Right hindlimb (tissue), 1 donor: ENCODE results near the gene NUDT21.

Experiments
- DNase-seq: peaks from one replicate; pipeline ENCODE4 v3.0.0-alpha.2; 2018

Gene NUDT21

DNA sequence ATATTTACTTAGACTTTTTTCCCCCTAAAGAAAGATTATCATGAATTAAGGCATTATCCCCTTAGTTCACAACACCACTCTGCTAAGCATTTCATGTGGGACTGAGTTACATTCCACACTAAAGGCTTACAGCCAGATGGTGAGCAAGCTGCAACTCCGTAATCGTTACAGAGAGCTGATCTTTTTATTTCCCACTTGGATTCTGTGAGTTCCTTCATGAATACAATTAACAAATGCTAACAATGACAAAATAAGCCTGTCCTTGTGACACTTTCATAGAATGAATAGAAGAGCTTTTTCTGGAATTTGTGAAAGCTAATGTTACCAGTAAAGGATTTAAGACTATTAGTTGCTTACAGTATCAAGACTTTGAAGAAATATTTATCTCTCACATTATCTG is 9.0 kb upstream of the NUDT21 start:
- DNase-seq = no peak

DNA sequence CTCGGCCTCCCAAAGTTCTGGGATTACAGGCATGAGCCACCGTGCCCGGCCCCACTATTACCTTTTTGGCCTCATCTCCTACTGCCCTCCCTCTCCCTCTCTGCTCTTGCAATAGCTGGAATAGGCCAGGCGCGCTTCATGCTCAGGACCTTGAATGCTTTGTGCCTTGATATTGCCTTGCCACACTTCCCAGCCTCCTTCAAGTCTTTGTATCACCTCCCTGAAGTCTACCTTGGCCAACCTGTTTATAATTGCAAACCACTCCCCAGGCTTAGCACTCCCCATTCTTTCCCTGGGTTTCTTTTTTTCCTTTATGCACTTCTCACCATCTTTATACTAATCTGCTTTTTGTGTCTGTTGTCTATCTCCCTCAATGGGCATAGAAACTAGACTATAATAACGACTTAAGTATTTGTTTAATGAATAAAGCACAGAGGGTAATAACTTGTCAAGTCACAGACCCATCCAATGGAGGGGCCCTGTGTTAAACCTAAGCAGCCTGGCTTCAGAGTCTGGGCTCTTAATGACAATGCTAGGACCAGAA is 6.9 kb upstream of the NUDT21 start:
- DNase-seq = no peak

DNA sequence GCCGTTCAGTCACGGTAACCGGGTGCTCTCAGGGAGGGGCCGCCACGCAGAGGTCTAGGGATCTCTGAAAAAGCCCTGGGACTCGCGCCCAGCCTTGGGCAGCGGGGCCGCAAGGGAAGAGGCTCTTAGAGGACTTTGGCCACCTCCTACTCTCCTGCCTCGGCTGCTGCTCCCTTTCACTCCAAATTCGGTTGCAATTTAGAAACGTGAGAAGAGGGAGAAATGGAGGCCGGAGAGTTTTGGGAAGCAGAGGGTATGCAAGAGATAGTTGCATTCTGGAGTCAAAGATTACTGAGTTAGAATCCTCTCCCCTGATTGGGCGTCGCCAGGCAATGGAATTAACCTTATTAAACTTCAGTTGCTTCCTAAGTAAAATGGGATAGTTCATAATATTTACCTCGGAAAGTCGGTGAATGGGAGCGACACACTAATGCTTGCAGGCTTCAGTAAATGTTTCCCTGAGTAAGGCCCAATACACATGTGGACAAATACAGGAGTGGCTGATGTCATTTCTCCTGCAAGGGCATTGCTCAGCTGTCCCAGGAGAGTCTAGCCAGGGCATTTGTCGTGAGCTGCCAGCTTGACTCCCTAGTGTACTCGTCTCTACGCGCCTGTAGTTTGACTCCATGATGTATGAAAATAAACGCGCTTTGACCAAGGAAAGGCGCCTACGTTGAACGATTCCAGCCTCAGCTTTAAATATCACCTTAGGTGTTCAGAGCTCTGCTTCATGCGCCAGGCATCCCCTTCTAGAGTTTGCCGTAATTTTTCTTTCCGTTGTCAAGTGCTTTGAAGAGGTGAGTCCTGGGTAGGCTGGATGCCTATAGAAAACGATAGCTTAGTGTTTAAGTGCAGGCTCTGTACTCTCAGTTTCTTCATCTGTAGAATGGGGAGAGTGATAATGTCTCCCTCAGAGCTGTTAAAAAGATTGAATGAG is 889 bp upstream of the NUDT21 start:
- peak; percentile 21 for DNase-seq

DNA sequence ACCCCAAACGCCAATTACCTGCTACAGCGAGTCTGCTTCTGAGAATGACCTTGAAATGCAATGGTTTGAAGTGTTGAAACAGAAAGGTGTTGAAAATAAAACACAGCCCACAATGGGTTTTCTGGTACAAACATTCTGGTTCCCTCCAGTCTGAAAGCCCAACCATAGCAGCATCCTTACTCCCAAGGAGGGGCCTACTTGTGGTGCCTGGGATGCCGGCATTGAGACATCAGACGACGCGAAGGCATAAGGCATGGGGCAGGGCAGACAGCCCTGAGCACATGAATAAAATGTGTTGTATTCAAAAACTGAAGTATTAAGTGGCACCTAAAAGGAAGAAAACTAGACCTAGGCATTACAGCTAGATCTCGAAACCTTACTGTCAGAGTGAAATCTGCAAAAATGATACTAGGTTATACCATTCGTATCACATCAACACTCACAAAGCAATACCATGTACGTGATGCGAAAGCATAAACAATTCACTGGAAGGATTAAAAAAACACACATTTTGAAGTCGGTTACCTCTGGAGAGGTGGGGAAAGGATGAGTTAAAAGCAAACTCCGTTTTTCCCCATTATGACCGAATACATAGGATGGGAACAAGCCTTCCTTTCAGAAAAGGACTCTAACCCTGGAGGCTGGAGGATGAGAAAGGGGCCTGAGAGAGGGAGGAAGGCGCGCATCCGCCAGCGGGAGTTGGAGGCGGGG is 702 bp downstream of the NUDT21 start:
- no peak for DNase-seq

DNA sequence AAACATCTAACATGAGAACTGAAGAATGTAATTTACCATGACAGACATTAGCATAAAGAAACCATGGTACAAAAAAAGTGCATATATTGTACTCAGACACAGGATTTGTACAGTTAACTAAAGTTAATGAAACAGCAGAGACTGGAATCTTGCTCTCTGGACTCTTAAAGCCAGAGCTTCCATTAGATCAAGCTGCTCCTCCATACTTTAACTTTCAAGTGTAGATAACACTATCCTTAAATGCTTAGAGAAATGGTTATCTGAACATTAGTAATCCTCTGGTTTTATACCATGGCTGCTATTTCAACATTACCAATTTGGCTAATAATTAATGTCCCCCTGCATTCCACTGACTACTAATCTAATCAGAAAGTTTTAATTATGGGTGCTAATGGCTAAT is 3.1 kb downstream of the NUDT21 start:
- DNase-seq = no peak

DNA sequence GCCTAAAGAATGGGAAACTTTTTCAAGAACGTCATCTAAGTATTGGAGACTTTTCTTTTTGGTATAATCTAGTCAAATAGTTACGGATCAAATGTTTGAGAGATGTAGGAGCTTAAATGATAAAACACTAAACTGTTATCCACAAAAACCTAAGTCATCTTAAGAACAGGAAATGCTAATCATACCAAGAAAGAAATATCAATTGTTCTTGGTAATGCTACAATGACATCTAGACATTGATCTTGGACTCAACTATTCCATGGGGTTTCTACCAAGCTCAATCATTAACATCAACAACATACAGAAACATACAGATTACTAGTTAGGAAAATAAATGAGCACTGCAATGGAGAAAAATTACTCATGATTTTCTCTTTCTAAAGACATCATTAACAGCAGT is 3.8 kb downstream of the NUDT21 start:
- DNase-seq = no peak

DNA sequence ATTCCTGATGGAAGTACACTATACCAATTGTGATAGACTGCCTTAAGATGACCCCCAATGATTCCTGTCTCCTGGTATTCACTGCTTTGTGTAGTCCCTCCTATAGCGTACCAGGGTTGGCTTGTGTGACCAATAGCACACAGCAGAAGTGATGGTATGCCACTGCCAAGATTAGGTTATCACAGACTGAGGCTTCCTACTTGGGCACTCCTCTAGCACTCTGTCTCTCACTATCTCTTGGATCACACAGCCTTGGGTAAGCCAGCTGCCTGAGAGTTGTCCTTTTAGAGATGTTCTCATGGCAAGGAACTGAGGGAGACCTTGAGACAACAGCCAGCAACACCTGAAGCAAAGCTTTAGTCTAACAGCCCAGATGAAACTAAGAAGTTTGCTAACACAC is 13.1 kb downstream of the NUDT21 start:
- no peak for DNase-seq

DNA sequence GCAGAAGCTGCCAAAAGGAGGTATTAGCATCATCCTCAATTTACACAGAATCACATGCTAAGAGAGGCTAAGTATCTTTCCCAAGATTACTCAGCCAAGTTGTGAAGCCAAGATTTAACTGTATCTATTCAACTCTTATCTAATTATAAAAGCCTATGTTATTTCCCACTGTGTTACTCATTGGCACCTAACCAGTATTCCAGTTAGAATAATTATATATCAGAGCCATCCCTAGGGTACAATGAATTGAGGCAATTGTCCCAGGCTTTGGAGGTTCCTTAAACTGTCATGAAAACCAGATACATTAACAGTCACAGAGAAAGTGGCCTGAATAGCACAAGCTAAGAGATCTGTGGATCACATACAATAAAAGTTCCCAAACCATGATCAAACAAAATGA is 14.9 kb downstream of the NUDT21 start:
- DNase-seq = no peak

DNA sequence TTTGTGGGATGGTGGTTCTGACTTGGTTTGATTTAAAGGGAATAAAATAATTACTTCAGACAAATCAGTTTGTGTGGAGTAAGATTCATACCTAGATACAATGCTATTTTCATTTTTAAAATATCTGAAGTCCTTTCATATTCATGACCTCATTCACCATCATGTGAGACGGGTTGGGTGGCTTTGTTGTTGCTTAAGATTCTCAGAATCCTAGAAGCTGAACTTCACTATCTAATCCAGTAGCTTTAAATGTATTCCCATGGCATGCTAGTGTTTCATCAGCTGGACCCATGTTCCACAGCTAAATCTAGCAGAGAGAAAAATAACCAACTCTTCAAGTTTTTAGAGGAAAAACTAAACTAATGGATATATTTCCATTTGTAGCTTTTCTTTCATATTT is 23.0 kb downstream of the NUDT21 start:
- DNase-seq = no peak

DNA sequence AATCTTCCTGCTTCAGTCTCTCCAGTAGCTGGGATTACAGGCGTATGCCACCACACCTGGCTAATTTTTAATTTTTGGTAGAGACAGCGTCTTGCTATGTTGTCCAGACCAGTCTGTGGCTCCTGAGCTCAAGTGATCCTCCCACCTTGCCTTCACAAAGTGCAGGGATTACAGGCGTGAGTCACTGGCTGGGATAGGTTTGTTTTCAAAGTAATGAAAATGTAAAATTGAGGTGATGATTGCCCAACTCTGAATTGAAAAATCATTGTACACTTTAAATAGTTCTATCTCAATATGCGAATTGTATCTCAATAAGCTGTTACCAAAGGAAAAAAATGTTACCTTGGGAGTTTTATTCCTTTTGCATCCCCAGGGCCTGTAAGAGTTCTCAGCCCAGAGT is 24.5 kb downstream of the NUDT21 start:
- no peak for DNase-seq

DNA sequence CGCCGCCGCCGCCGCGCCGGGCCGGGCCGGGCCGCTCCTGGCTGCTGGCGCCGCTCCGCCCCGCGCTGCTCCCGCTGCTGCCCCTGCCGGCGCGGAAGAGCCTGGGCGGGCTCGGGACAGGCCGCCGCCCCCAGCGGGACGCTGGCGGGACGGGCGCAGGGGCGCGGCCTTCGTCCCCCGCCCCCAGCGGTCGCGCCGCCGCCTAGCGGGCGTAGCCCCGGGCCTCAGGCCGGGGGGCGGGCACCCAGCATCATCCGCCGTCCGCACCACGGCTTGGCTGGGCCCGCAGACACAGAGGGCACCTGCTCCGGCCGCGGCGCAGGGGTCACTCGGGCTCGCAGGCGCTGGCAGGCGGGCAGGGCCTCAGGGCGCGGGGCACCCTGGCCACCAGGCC is 25.7 kb downstream of the NUDT21 start, which contains the start of gene AMFR:
Gene AMFR, minus strand, starts transcription at position 107 of the 394 bp plus-strand sequence. CDS start 218 bp downstream, outside the sequence.
- peak; percentile 76 for DNase-seq

DNA sequence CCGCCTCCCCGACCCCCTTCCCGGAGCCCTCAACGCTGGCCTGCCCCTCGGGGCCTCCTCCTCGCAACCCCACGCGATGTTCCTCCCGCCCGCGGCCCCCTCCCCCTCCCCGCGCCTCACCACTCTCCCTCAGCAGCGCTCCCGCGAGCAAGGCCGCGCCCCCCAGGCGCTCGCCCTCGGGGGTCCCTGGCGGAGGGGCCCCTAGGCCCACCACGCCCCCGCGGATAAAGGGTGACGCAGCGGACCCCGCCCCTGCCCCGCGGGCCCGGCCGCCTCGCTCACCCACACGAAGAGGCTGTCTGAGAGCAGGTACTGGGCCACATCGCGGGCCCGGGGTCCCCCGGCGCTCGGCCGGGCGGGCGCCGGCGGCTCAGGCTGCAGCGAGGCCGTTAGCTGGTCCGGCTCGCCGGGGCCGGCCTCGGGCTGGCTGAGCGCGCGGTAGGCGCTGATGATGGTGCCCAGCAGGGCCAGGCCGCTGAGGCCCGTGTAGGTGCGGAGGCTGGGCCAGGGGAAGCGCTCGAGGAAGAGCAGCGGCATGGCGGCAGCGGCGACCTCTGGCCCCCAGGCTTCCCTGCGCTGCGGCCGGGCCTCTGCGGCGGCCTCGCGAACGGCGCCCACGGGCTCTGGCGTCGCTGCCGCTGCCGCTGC is 26.2 kb downstream of the NUDT21 start:
- peak; percentile 56 for DNase-seq

DNA sequence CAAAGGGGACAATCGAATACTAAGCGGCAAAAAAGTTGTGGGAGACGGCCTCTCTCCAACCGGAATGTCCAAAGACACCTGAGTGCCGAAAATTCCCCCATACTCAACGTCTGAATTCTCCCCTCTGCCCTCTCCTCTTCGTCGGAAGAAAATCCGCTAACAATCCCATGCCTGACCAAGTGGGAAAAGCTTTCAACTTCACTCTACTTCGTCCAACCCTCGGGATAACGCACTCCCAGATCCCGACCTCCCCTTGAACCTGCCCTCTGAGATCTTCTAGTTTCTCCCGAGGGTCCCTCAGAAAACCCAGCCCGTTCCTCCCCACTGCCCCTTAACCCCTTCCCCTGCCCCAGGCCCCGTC is 26.7 kb downstream of the NUDT21 start:
- no peak for DNase-seq

DNA sequence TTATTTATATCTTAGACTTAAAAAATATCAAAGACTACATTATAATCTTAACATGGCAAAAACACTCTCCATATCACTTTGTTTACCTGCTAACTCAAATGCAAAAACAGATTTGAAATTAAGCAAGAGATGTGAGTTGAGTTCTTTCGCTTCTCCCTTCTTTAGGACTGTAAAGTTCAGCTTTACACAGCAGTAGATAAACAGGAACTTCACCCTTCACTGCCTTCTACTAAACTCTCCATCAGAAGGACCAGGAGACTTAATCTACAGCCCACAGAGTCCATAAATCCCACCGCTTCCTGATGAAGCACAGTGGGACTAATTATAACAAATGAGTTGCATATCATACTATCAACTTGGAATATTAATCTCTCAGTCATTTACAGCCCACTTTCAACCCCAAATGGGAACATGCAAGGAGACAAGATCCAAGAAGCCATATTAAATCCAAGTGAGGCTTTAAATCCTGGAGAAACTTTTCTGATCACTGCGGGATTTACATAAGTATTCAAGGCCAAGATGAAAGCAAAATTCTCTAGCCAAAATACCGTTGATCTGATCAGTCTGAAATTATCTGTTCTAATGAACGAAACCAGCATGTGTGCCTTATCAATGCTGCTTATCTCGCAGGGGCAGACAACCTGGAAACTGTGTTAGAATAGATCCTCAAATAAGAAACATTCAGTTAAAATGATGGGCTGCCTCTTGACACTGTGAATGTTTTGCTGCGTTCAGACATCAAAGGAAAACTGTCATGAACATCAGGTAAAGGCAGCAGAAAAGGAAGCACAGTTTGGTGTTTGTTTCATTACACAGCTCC is 27.3 kb downstream of the NUDT21 start:
- no peak for DNase-seq

DNA sequence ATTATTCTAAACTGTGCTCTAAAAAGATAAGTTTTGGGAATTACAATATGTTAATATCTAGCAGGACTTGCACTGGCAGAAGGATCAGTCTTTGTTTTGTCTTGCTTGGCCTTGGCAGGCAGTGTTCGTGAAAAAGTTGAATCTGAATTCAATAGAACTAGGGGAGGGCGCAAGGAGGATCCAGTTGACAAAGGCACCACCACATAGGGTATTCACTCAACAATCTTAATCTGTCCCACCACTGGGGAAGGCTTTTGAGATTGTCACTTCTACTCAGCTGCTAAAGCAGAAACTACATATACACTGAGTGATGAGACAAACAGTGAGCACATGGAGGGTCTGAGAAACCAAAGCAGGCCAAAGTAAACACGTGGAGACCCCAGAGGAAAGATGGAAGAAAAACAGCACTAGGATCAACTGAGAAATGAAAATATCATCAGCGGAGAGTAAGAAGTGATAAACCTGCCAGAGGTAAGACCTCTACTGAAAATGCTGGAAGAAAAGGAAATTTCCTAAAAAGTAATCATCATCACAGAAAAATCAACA is 28.2 kb downstream of the NUDT21 start:
- DNase-seq = no peak

DNA sequence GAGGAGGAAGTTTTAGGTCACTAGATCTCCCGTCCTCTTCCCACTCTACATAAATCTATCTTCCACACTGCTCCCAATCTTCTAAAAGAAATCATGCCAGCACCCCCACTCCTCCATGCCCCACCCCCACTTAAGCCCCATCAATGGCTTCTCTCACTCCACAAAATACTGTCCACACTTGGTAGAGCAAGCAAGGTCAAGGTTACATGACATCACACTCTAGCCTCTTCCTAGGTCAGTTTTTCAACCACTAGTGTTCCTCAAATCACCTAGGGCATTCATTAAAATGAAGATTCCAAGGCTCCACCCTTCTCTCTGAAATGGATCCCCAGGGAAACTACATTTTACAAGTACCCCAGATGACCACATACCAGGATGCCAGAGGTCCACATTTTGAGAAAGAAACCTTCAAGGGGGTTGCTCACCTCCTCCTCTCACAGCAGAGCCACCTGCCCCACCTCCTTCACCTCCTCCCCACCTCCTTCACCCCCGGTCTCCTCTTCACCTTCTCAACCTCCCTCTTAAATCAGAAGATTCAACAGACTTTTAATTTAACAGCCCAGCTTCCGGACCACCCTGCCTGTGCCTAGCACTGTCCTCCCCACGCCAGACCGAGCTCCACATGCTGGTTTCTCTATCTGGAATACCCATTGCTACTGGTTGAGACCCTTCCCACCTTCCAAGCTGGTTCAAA is 29.0 kb downstream of the NUDT21 start:
- no peak for DNase-seq

DNA sequence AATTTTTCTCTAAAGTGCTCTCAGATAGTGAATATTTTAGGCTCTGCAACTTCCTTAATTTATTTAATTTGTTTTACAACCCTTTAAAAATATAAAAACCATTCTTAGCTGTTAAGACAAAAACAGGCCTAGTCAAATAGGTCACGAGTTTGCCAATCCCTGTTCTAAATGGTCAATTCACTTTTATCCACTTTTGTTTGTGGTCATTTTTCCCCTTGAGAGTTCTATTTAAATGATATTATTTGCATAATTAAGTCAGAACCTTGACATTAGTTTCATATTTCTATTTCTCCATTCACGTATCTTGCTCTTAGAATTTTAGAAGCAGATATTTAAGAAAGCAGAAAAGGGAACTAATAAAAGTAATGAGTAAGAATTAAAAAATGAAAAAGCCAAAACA is 29.8 kb downstream of the NUDT21 start:
- no peak for DNase-seq

DNA sequence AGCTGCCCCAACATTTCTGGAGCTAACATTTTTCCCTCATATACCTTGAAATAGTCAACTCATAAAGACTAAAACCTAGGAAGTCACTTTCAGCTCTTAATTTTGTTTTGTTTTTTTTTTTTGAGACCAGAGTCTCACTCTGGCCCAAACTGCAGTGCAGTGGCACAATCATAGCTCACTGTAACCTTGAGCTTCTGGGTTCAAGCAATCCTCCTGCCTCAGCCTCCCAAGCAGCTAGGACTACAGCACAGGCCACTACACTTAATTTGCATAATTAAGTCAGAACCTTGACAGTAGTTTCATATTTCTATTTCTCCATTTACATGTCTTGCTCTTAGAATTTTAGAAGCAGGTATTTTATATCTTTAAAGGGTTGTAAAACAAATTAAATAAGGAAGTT is 30.5 kb downstream of the NUDT21 start:
- DNase-seq = no peak

DNA sequence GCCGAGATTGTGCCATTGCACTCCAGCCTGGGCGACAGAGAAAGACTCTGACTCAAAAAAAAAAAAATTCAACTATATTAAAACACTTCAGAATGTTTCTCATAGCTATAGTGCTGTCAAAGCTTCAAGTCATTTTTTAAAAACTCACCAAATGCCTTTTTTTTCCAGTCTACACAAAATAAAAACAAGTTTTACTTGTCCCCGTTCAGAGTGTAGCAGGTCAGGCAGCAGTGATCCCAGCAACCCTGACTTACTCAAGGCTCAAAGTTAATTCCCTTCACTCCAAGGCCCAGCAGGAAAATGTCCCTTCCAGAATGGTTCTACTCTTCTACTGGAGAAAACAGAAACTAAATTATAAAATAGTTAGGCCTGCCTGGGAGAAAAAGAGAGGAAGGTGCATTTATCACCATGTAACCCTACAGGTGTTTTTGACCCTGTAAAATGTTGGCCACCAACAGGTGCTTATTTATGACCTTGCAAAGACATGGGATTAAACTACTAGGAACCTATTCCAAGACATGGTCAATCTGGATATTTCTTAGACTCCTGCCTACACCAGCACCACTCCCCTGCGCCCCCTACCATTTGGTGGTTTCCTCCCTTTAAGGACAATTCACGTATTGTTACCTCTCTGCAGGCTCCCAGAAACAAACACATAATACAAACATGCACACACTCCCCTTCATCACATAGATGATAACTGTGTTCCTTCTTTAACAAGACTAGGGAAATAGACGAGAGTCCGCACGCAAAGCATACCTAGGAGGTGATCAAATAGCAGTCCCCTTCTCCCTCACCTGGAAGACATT is 31.2 kb downstream of the NUDT21 start:
- no peak for DNase-seq

DNA sequence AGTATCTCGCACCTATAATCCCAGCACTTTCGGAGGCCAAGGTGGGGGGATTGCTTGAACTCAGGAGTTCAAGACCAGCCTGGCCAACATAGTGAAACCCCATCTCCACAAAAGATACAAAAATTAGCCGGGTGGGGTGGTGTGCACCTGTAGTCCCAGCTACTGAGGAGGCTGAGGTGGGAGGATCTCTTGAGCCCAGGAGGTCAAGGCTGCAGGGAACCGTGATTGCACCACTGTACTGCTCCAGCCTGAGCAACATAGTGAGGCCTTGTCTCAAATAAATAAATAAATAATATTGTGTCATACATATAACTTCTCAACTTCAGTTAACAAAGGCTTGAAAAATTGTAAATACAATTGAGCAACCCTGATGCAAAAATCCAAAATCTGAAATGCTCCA is 34.0 kb downstream of the NUDT21 start:
- DNase-seq = no peak

DNA sequence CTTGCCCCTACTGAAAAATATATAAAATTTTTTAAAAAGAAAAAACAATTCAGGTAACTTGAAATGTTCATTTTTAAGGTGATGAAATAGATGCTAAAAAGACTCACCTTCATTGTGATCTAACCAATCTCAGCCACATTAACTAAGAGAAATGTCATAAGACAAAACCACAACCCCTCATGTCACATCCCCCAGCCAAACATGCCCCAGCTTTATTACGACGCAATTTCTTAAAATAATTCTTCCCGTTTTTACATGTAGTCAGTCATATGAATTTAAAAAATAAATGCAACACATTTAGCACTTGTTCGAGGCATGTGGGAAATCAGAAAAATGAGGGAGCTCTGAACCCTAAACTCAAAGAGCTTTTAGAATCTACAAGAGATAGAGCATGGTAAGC is 35.3 kb downstream of the NUDT21 start:
- no peak for DNase-seq
